Activated naive CD8-positive, alpha-beta T cell treated with anti-CD3 and anti-CD28 coated beads, Interleukin-2, amount 50 U/mL, for 24 hours (primary cell): ENCODE results near the gene PACSIN2.
"Not testable (repeated sequence)": the region's sequence is repeated elsewhere in the genome, so short reads cannot be mapped to it uniquely, and the experiment has no call there.

Experiments used
- ATAC-seq: fragments of 150-1000 bp; cut with Tn5 transposase; one replicate; pipeline ENCODE4 v1.10.0; 2021
- DNase-seq: peaks from one replicate; pipeline ENCODE4 v3.0.0; 2021
- H3K27ac Mint-ChIP-seq: one replicate; pipeline ENCODE4 v1.8.0; 2021; ENCODE audit warnings: mild to moderate bottlenecking, mixed read lengths
- H3K27me3 Mint-ChIP-seq: one replicate; pipeline ENCODE4 v1.8.0; 2021; ENCODE audit warnings: mixed read lengths
- H3K36me3 Mint-ChIP-seq: one replicate; pipeline ENCODE4 v1.8.0; 2021; ENCODE audit warnings: low read depth, mixed read lengths
- H3K4me1 Mint-ChIP-seq: one replicate; pipeline ENCODE4 v1.8.0; 2021; ENCODE audit warnings: mixed read lengths
- H3K4me3 Mint-ChIP-seq: one replicate; pipeline ENCODE4 v1.8.0; 2021; ENCODE audit warnings: mild to moderate bottlenecking, moderate library complexity, mixed read lengths
- H3K9me3 Mint-ChIP-seq: one replicate; pipeline ENCODE4 v1.8.0; 2021; ENCODE audit warnings: mixed read lengths

PACSIN2 gene

GRCh38 chr22:42929838-42930155, 85.2 kb downstream of the PACSIN2 start:
- Mint-ChIP-seq H3K27ac (no peak overlapping the region), H3K4me1 (peaks cover 76% of the 10 kb centered on the region), H3K9me3 (no peaks in the 10 kb centered on the region), H3K4me3 (no peak overlapping the region), H3K36me3 (peaks cover 4% of the 10 kb centered on the region), H3K27me3 (no peaks in the 10 kb centered on the region)
- ATAC-seq: no peak
- no peak for DNase-seq

DNA sequence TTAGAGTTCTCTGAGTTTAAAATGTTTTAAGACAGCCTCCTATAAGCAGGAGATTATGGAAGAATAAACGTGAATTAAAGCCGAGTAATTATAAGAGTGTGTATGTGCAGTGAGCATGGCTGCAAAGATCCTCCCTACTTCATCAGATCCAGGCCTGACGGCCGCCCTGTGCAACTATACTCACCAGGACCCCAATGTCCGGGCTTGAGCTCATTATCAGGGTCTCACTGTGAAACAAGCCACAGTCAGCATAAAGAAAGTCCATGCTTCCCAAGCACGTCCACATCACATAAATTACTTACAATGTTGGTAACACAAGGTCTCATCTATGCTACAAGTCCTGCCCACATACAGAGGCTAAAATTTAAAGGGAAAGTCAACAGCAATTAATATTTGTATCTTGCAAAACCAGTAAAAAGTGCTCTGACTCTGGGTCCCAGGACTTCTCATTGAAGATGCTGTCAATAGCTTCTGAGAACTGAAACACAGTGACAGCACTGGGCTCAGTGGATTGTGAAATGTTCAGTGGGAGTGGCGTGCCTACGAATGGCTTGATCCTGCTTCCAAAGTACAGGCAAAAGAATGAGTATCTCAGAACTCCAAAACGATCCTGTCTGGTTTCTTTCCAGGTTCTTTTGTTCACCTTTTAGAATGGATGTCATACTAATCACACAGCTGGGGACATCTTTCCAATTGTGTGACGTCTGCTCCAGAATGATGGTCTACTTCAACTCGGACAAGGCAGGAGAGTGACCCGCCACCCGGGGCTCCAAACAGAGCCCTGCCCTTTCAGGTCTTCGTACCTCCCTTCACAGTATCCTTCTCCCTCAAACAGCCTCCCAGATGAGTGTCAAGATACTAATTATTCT, 85.7 kb downstream of the PACSIN2 start:
- Mint-ChIP-seq H3K9me3 (no peaks in the 10 kb centered on the region), H3K4me3 (no peak overlapping the region), H3K27ac (peak overlapping the region; percentile 51), H3K36me3 (peaks cover 2% of the 10 kb centered on the region), H3K4me1 (peaks cover 74% of the 10 kb centered on the region), H3K27me3 (no peaks in the 10 kb centered on the region)
- DNase-seq: no peak
- ATAC-seq: no peak

DNA sequence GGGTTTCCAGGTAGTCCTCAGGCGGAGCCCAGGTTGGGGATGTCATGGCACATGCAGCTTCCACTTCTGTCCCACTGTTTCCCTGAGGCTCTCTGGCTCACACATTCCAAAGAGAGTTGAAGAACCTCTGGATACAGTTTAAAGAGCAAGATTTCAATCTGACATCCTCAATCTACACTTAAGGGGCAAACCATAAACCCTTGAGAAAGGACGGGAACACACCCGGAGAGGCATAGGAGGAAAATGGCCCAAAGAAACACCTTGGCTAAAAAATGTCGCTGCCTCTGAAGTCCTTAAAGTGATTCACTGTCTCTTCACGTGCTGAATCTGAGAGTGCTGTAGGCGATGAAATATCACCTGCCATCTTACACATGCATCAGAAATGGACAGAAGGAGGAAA, 87.0 kb downstream of the PACSIN2 start:
- H3K4me3 Mint-ChIP-seq: no peak overlapping the region
- no peaks in the 10 kb centered on the region for H3K9me3 Mint-ChIP-seq
- peaks cover 69% of the 10 kb centered on the region for H3K4me1 Mint-ChIP-seq
- ATAC-seq (no peak), DNase-seq (no peak)
- peaks cover 2% of the 10 kb centered on the region for H3K36me3 Mint-ChIP-seq
- no peaks in the 10 kb centered on the region for H3K27me3 Mint-ChIP-seq
- no peak overlapping the region for H3K27ac Mint-ChIP-seq

GRCh38 chr22:42926768-42927167, 88.2 kb downstream of the PACSIN2 start:
- Mint-ChIP-seq H3K9me3 (no peaks in the 10 kb centered on the region), H3K4me1 (peaks cover 69% of the 10 kb centered on the region), H3K4me3 (no peak overlapping the region), H3K27ac (no peak overlapping the region), H3K36me3 (no peaks in the 10 kb centered on the region), H3K27me3 (no peaks in the 10 kb centered on the region)
- DNase-seq (no peak), ATAC-seq (no peak)

GRCh38 chr22:42926104-42926503, 88.8 kb downstream of the PACSIN2 start:
- DNase-seq (no peak), ATAC-seq (no peak)
- no peak overlapping the region for H3K4me3 Mint-ChIP-seq
- H3K27me3 Mint-ChIP-seq: no peaks in the 10 kb centered on the region
- H3K27ac Mint-ChIP-seq: peak overlapping the region; percentile 37
- no peaks in the 10 kb centered on the region for H3K36me3 Mint-ChIP-seq
- H3K4me1 Mint-ChIP-seq: peaks cover 65% of the 10 kb centered on the region
- H3K9me3 Mint-ChIP-seq: no peaks in the 10 kb centered on the region

DNA sequence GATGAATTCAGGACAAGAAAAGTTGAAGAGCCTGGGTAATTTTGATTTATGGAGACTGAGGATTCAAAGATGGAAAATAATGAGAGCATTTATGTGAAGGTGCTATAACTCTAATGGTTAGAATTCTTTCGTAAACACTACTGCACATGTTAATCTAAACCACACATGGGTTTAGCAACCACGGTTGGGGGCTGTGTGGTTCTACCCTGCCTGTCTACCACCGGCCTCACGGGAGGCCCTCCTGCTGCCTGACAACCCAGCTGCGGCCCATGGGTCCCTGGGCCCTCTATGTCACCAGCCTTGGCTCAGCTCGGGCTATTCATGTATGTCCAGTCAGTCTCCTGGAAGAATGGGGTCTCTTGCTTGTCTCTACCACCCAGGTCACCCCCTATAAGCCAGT, 89.4 kb downstream of the PACSIN2 start:
- peaks cover 62% of the 10 kb centered on the region for H3K4me1 Mint-ChIP-seq
- H3K9me3 Mint-ChIP-seq: no peaks in the 10 kb centered on the region
- no peaks in the 10 kb centered on the region for H3K36me3 Mint-ChIP-seq
- H3K27me3 Mint-ChIP-seq: no peaks in the 10 kb centered on the region
- peak; percentile 50 for ATAC-seq
- peak overlapping the region; percentile 37 for H3K27ac Mint-ChIP-seq
- peak; percentile 24 for DNase-seq
- no peak overlapping the region for H3K4me3 Mint-ChIP-seq

GRCh38 chr22:42925031-42925430, 89.9 kb downstream of the PACSIN2 start:
- peaks cover 61% of the 10 kb centered on the region for H3K4me1 Mint-ChIP-seq
- DNase-seq, H3K27me3 Mint-ChIP-seq, H3K27ac Mint-ChIP-seq, H3K4me3 Mint-ChIP-seq, H3K9me3 Mint-ChIP-seq, ATAC-seq, H3K36me3 Mint-ChIP-seq: not testable (repeated sequence)

DNA sequence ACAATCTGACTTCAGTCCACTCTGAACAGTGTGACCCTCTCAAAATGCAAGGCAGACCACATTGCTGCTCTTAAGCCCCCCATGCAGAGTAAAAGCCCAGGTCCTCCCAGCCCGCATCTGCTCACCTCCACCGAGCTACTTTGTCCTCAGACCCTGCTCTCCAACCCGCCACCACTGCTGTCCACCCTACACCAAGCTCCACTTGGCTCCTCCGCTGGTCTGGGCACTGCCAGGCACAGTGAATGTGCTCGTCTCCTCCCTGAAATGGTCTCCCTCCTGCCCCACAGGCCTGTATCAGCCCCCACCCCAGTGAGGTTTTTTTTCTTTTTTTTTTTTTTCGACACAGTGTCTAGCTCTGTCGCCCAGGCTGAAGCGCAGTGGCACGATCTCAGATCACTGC, 90.5 kb downstream of the PACSIN2 start:
- DNase-seq (no peak), ATAC-seq (no peak)
- no peak overlapping the region for H3K4me3 Mint-ChIP-seq
- H3K4me1 Mint-ChIP-seq: peaks cover 56% of the 10 kb centered on the region
- no peak overlapping the region for H3K27ac Mint-ChIP-seq
- no peaks in the 10 kb centered on the region for H3K9me3 Mint-ChIP-seq
- H3K27me3 Mint-ChIP-seq: no peaks in the 10 kb centered on the region
- H3K36me3 Mint-ChIP-seq: no peaks in the 10 kb centered on the region

DNA sequence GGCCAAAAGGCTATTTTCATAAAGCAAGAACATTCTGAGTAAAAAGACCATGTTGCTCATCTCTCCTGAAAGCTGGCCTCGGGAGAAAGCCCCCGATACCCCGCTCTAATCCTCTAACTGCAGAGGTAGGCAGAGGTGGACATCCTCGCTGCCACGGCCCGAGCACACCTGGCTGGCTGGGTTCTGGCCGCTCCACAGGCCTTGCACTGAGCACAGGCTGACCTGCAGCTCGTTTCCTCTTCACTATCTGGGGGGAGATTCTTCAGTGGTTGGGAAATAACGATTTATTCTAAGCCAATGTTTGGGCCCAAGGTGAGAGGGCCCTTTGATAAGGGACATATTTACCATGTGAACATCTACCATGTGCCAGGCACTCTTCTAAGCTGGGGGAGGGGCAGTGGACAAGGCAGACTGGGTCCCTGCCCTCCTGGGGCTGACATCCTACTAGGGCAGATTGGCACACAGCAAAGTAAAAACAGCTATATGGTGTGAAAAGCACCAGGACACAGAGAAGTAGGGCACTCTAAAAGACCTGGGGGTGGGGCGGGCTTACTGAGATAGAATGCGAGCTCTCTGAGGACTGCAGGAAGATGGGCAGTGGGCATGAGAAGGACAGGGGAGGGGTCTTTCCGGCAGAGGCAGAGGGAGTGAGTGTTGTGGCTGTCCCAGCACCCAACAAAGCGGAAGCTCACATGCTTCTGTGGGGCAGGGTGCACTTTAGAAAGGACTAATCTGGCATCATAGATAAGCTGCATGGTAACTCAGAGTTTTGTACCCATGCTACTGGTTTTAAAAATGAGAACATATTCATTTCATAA, 92.4 kb downstream of the PACSIN2 start:
- no peak overlapping the region for H3K4me3 Mint-ChIP-seq

DNA sequence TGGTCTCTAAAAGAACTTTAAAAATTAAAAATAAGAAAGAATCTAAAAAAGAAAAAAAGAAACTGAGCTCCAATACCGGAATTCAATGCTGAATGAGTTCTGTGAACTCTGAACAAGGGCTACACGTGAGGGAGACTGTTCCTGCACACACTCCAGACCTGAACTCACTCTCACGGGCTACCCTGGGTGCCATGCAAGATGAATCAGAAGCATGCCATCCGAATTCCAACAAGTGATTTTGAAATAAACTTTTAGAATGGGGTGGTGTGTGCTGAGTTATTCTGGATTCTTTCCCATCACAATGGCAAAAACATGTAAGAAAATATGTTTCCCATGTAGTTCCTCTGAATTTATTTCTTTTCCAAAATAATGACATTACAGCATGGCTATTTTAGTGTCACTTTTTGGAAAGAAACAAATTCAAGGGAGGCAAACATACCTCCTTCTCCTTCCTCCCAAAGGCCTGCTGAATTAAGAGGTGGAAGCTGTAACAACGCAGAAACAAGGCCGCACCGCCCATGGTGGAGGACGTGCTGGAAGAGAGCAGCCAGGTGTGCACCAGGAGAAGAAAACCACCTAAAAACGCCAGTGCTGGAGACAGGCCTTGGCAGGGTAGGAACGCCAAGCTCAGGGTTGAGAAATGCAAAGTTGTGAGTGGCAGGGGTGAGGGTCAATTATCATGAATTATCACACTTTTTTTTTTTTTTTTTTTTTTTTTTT, 94.7 kb downstream of the PACSIN2 start:
- Mint-ChIP-seq H3K9me3 (no peaks in the 10 kb centered on the region), H3K4me1 (peaks cover 51% of the 10 kb centered on the region)
- DNase-seq: no peak

More for the DNA sequence above, 92.4 kb downstream of the PACSIN2 start:
- H3K9me3 Mint-ChIP-seq: no peaks in the 10 kb centered on the region
- H3K36me3 Mint-ChIP-seq: no peaks in the 10 kb centered on the region
- H3K4me1 Mint-ChIP-seq: peaks cover 67% of the 10 kb centered on the region
- DNase-seq: no peak
- ATAC-seq: no peak
- no peaks in the 10 kb centered on the region for H3K27me3 Mint-ChIP-seq
- H3K27ac Mint-ChIP-seq: no peak overlapping the region

DNA sequence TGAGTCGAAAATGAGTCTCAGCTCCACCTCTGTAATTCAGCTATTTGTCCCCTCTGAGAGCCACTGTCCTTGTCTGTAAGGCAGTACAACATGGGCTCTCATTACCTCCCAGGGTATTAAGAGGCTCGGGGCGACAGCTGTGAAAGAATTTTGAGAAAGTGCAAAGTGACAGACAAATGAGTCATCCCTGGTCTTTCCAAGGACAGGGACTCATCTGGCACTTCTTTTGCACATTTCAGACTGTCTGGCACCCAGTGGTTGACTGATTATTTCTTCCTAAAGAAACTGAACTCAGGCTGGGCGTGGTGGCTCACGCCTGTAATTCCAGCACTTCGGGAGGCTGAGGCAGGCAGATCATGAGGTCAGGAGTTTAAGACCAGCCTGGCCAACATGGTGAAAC, 95.8 kb downstream of the PACSIN2 start:
- DNase-seq (no peak), ATAC-seq (peak; percentile 78)
- H3K27ac Mint-ChIP-seq: no peak overlapping the region
- H3K27me3 Mint-ChIP-seq: no peaks in the 10 kb centered on the region
- H3K36me3 Mint-ChIP-seq: no peaks in the 10 kb centered on the region
- H3K4me3 Mint-ChIP-seq: no peak overlapping the region
- H3K9me3 Mint-ChIP-seq: no peaks in the 10 kb centered on the region
- peaks cover 44% of the 10 kb centered on the region for H3K4me1 Mint-ChIP-seq

More for the DNA sequence above, 94.7 kb downstream of the PACSIN2 start:
- no peak for ATAC-seq
- no peak overlapping the region for H3K27ac Mint-ChIP-seq
- no peaks in the 10 kb centered on the region for H3K36me3 Mint-ChIP-seq
- no peaks in the 10 kb centered on the region for H3K27me3 Mint-ChIP-seq
- no peak overlapping the region for H3K4me3 Mint-ChIP-seq

DNA sequence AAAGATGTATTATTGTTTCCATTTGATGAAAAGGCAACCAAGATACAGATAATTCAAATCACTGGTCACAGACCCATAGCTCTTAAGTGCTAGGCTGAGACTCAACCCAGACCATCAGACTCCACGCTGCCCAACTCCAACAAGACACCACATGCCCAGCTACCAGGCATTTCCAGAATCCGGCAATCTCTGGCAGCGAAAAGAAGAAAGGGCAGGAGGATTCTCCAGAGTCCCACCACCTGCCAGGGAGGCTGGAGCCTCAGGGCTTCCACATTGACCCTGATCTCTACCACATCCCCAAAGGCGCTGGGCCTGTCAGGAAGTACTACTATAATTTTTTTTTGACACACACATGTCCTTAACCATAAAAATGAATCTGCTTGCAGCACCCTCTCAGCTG, 96.4 kb downstream of the PACSIN2 start:
- H3K27me3 Mint-ChIP-seq: no peaks in the 10 kb centered on the region
- ATAC-seq: no peak
- no peaks in the 10 kb centered on the region for H3K36me3 Mint-ChIP-seq
- no peak for DNase-seq
- no peak overlapping the region for H3K27ac Mint-ChIP-seq
- no peaks in the 10 kb centered on the region for H3K9me3 Mint-ChIP-seq
- no peak overlapping the region for H3K4me3 Mint-ChIP-seq
- H3K4me1 Mint-ChIP-seq: peaks cover 41% of the 10 kb centered on the region

DNA sequence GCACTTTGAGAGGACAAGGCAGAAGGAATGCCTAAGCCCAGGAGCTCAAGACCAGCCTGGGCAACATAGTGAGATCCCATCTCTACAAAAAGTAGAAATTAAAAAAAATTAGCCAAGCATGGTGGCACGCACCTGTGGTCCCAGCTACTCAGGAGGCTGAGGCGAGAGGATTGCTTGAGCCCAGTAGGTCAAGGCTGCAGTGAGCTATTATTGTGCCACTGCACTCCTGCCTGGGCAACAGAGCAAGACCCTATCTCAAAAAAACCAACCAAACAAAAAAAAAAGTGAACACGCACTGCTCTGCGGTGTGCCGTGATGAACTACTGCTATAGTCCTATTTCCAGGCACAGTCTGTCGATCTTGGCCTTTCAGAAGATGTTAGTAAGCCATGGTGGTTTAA, 97.6 kb downstream of the PACSIN2 start:
- DNase-seq, H3K27me3 Mint-ChIP-seq, H3K4me3 Mint-ChIP-seq, H3K9me3 Mint-ChIP-seq, H3K36me3 Mint-ChIP-seq, H3K27ac Mint-ChIP-seq, ATAC-seq: not testable (repeated sequence)
- H3K4me1 Mint-ChIP-seq: peaks cover 32% of the 10 kb centered on the region

DNA sequence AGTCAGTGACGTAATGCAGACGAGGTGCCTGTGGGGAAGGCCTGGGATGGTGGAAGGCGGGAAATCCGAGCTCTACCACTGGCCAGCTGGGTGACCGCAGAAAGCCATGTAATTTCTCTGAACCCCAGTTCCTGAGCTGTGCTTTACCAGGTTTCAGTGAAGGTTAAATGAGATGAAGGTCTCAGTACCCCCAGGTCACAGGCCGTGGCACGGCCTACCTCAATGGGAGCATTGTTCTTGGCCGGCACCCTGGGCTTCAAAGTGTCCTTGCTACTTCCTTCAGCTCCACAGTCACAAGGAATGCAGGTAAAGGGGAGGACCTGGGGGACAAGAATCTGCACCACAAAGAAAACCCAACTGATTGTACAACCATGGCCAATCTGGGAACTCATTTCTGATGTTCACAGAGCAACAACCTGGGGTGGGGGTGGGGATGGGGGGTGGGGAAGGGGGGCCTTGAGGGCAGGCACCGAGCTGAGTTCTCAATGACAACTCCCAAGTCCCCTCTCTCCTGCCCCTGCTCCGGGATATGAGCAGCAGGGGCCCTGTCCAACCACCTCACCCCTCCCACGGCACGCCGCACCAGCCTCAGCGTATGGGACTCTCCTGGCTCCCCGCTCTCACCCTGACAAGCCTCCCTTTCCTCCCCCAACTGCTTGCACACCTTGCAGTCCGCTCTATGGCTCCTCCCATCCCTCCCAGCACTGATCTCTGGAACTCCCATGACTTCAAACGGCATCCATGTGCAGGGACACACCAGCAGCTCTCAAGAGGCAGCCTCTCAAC, 98.8 kb downstream of the PACSIN2 start:
- H3K4me3 Mint-ChIP-seq: no peak overlapping the region
- peaks cover 31% of the 10 kb centered on the region for H3K4me1 Mint-ChIP-seq
- no peaks in the 10 kb centered on the region for H3K36me3 Mint-ChIP-seq
- DNase-seq (no peak), ATAC-seq (no peak)
- no peak overlapping the region for H3K27ac Mint-ChIP-seq
- no peaks in the 10 kb centered on the region for H3K9me3 Mint-ChIP-seq
- no peaks in the 10 kb centered on the region for H3K27me3 Mint-ChIP-seq
